Thoracic aorta (tissue), 2 donors: ENCODE results near the gene C1orf53. TPM values are rescaled to one million over a fixed set of nuclear protein-coding genes. Genes with fewer than 3 reads are reported as not detected.

Experiments used
- ATAC-seq: fragments of 150-250 bp; one replicate; pipeline ENCODE4 v1.8.0; 2017; ENCODE audit warnings: low read depth; ENCODE audit not compliant: insufficient number of reproducible peaks, low FRiP score
- DNase-seq: peaks from one replicate; pipeline ENCODE4 v3.0.0-alpha.2; 2020; ENCODE audit warnings: low spot score
- H3K27ac ChIP-seq, 2 donors: fragments of 200-600 bp; sonication (generic); 1 replicate in 1 of 2; 2 replicates in 1 of 2; pipeline ENCODE4 v1.5.1; 2016; ENCODE audit warnings: mild to moderate bottlenecking in 2 of 2, moderate library complexity in 2 of 2
- H3K27me3 ChIP-seq: fragments of 200-600 bp; sonication (generic); replicated peaks from 2 replicates; pipeline ENCODE4 v1.6.0; 2016; ENCODE audit warnings: mild to moderate bottlenecking; ENCODE audit not compliant: insufficient read depth
- H3K36me3 ChIP-seq: fragments of 200-600 bp; sonication (generic); one replicate; pipeline ENCODE4 v1.5.1; 2016
- H3K4me1 ChIP-seq, 2 donors: fragments of 200-600 bp; sonication (generic); 1 replicate in 1 of 2; 2 replicates in 1 of 2; pipeline versions ENCODE4 v1.5.1 to v1.6.0; 2016; ENCODE audit warnings: low read depth in 2 of 2, mild to moderate bottlenecking in 1 of 2; ENCODE audit not compliant: control insufficient read depth in 1 of 2
- H3K4me3 ChIP-seq: fragments of 200-600 bp; sonication (generic); 2 replicates; pipeline ENCODE4 v1.5.1; 2016; ENCODE audit warnings: mild to moderate bottlenecking
- H3K9me3 ChIP-seq: fragments of 200-600 bp; sonication (generic); 2 replicates; pipeline ENCODE4 v1.5.1; 2016
- total RNA-seq, 2 donors: library from RNA; depleted of rRNA; stranded (reverse); fragments of >200 nt; gene quantifications; one replicate each; pipeline versions ENCODE4 v1.1.0 to v1.2.3, GENCODE V29; 2016
- TF ChIP-seq, protein P1 (sequence below): fragments of 200-600 bp; sonication (generic); IDR thresholded peaks from one replicate; pipeline ENCODE4 v1.5.1; 2019; ENCODE audit warnings: antibody characterized with exemption

The C1orf53 gene
- total RNA-seq, 2 donors from 2014 or later: not detected

DNA sequence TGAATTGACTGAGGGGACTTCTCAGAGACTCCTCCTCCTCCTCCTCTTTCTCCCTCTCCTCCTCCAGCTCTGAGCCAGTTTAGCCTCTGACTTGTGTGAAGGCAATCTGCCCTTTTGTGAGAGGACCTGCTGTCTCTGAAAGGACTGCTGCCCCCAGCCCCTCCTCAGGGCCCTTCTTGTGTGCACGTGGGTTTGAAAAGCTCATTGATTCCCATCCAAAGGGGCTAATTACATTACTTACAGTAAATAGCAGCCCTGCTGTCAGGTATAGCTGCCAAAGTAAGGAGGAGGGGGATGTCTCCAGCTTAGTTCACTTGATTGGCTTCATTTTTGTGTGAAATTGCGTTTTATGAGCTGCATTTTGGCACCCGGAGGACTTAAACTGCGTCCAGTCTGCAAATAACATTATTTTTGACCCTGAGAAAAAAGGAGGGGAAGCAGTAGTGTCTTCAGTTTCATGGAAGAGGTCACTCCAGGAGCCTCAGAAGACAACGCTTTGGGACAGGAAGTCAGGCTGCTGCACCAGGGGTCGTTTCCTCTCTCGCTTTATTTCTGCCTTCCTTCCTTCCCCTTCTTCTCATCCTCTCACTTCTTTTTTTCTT lies 12.9 kb downstream of the C1orf53 start:
- TF ChIP-seq, protein P1, sequence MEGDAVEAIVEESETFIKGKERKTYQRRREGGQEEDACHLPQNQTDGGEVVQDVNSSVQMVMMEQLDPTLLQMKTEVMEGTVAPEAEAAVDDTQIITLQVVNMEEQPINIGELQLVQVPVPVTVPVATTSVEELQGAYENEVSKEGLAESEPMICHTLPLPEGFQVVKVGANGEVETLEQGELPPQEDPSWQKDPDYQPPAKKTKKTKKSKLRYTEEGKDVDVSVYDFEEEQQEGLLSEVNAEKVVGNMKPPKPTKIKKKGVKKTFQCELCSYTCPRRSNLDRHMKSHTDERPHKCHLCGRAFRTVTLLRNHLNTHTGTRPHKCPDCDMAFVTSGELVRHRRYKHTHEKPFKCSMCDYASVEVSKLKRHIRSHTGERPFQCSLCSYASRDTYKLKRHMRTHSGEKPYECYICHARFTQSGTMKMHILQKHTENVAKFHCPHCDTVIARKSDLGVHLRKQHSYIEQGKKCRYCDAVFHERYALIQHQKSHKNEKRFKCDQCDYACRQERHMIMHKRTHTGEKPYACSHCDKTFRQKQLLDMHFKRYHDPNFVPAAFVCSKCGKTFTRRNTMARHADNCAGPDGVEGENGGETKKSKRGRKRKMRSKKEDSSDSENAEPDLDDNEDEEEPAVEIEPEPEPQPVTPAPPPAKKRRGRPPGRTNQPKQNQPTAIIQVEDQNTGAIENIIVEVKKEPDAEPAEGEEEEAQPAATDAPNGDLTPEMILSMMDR: no peak

DNA sequence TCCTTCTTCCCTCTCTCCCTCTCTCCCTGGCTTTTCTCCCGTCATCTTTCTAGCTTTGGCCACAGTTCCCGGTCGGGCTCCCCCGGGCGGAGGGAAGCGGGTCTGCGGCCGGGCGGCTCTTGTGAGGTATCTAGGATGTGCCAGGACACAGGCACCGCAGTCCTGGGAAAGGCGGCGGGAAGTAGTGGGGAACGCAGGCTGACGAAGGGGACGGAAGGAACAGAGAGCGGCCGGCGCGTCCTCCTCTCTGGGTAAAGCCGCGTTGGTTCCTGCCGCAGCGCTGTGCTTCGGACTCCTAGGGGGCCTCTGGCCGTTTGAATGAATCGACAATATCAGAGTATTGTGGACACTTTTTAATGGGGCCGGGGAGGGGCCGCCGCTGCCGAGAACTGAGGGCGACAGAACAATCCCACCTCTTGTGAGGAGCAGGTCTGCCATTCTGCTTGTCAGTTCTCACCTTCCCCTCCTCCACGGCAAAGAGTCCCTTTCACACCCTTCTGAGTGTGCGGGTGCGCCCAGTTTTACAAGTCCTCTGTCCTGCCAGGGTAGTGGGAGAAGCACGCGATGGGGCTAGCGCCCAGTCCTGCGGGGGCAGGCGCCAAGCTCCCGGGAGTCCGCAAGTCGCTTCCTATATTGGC lies 13.6 kb downstream of the C1orf53 start:
- Histone ChIP-seq H3K4me1 (peaks cover 40 to 55% of the 10 kb centered on the region in 2 donors), H3K9me3 (no peaks in the 10 kb centered on the region), H3K36me3 (no peaks in the 10 kb centered on the region), H3K27ac (peak overlapping the region in 1 of 2 donors; percentile 15), H3K27me3 (peaks cover 75% of the 10 kb centered on the region), H3K4me3 (peak overlapping the region; percentile 63)
- DNase-seq: no peak
- TF ChIP-seq, protein P1: peak; percentile 19
- no peak for ATAC-seq

More for the DNA sequence above, 12.9 kb downstream of the C1orf53 start:
- Histone ChIP-seq H3K4me3 (peak overlapping the region; percentile 63), H3K36me3 (no peaks in the 10 kb centered on the region), H3K27me3 (peaks cover 68% of the 10 kb centered on the region), H3K4me1 (peaks cover 43 to 55% of the 10 kb centered on the region in 2 donors), H3K9me3 (no peaks in the 10 kb centered on the region), H3K27ac (no peak overlapping the region)
- DNase-seq: no peak
- no peak for ATAC-seq

DNA sequence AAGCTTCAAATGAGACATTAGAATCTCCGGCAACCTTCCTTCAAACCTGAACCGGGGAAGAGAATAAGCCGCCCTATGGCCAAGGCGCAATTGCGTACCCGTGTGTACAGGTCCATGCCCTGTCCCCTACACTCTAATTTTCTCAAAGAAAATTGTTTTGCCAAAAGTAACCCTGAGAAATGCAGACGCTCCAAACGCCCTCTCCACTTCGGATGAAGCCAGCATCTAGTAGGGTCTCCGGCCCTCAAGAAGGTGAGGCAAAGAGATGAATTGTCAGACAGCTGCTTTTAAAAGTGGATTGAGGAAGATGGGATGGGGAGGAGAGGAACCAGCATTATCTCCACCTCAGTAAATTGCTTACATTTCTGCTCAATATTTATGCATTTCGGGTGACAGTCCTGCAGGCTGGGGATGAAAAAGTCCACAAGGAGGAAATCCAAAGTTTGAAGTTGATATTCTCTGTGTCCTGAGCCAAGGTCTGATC lies 14.1 kb downstream of the C1orf53 start:
- TF ChIP-seq, protein P1: no peak
- Histone ChIP-seq H3K9me3 (no peaks in the 10 kb centered on the region), H3K4me1 (peaks cover 34 to 49% of the 10 kb centered on the region in 2 donors), H3K27me3 (peaks cover 80% of the 10 kb centered on the region), H3K36me3 (no peaks in the 10 kb centered on the region), H3K4me3 (peak overlapping the region; percentile 63), H3K27ac (peak overlapping the region in 1 of 2 donors; percentile 15)
- ATAC-seq: no peak
- no peak for DNase-seq

DNA sequence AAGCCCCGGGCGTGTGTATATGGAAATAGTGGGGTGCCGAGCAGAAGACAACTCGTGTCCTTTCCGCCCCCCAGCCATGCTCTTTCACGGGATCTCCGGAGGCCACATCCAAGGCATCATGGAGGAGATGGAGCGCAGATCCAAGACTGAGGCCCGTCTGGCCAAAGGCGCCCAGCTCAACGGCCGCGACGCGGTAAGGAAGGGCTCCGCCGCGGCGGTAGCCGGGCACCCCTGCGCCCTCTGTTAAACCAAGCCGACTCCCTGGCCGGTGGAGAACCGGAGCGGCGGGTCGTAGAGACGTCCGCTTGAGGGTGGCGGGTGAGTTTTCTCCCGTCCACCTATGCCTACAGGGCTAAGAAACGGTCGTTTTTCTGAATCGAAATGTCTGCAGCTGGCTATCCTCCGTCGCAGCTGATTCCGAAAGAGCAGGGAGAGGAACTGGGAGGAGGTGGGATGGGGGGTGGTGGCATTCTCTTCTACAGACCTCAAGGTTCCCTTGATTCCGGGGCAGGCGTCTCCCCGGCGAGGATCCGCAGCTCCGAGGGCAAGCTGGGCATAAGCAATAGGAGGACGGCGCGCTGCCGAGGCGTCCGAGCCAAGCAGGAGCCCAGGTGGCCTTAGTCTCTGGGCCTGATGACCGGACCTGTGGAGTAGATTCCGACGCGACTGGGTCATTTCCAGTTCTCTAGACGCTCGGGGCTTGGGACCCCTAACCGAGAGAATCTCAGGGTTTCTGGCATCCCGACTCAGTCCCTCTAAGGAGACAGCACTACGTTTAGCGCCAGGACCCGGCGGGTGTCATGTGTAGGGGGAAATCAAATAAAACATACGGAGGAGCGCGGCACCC lies 15.6 kb downstream of the C1orf53 start:
- TF ChIP-seq, protein P1: no peak
- no peaks in the 10 kb centered on the region for H3K36me3 ChIP-seq
- peaks cover 25 to 34% of the 10 kb centered on the region in 2 donors for H3K4me1 ChIP-seq
- DNase-seq (no peak), ATAC-seq (no peak)
- peak overlapping the region; percentile 63 for H3K4me3 ChIP-seq
- H3K27me3 ChIP-seq: peaks cover 78% of the 10 kb centered on the region
- no peak overlapping the region for H3K27ac ChIP-seq
- H3K9me3 ChIP-seq: no peaks in the 10 kb centered on the region
